MM.1S (cell line): ENCODE results near the gene NCKAP5.
A peak's percentile ranks its signal among the peaks of the same experiment; 100 is the strongest.

ENCODE experiments used
- DNase-seq: peaks from one replicate; pipeline ENCODE4 v3.0.0-alpha.2; 2015
- H2AFZ ChIP-seq: fragments of 300-600 bp; sonication (generic); 2 replicates; pipeline ENCODE4 v1.6.0; 2016; ENCODE audit warnings: antibody characterized with exemption, low read length
- H3F3A ChIP-seq: fragments of 300-600 bp; sonication (generic); 2 replicates; pipeline ENCODE4 v1.6.1; 2016; ENCODE audit warnings: mild to moderate bottlenecking, antibody characterized with exemption, low read length, moderate library complexity, mixed read lengths; ENCODE audit not compliant: insufficient read depth
- H3K27ac ChIP-seq: fragments of 300-600 bp; sonication (generic); 2 replicates; pipeline ENCODE4 v1.5.1; 2016; ENCODE audit warnings: mild to moderate bottlenecking, low read length
- H3K27me3 ChIP-seq: fragments of 300-600 bp; sonication (generic); replicated peaks from 2 replicates; pipeline ENCODE4 v1.6.0; 2016; ENCODE audit warnings: low read length; ENCODE audit not compliant: insufficient read depth
- H3K36me3 ChIP-seq: fragments of 300-600 bp; sonication (generic); replicated peaks from 2 replicates; pipeline ENCODE4 v1.6.1; 2016; ENCODE audit warnings: mild to moderate bottlenecking, low read length, mixed read lengths; ENCODE audit not compliant: insufficient read depth
- H3K4me1 ChIP-seq: fragments of 300-600 bp; sonication (generic); 2 replicates; pipeline ENCODE4 v1.6.1; 2016; ENCODE audit warnings: low read length, mixed read lengths
- H3K4me2 ChIP-seq: fragments of 300-600 bp; sonication (generic); 2 replicates; pipeline ENCODE4 v1.6.0; 2016; ENCODE audit warnings: low read depth, low read length
- H3K4me3 ChIP-seq: fragments of 300-600 bp; sonication (generic); 2 replicates; pipeline ENCODE4 v1.5.1; 2016; ENCODE audit warnings: low read length, mixed read lengths
- H3K79me2 ChIP-seq: fragments of 300-600 bp; sonication (generic); 2 replicates; pipeline ENCODE4 v1.6.1; 2016; ENCODE audit warnings: mixed run types, low read length, mixed read lengths
- H3K9ac ChIP-seq: fragments of 300-600 bp; sonication (generic); 2 replicates; pipeline ENCODE4 v1.6.1; 2016; ENCODE audit warnings: low read length, mixed read lengths
- H3K9me2 ChIP-seq: fragments of 300-600 bp; sonication (generic); replicated peaks from 2 replicates; pipeline ENCODE4 v1.6.1; 2016; ENCODE audit warnings: mild to moderate bottlenecking, low read length, mixed read lengths; ENCODE audit not compliant: insufficient read depth
- H3K9me3 ChIP-seq: fragments of 300-600 bp; sonication (generic); replicated peaks from 2 replicates; pipeline ENCODE4 v1.6.1; 2016; ENCODE audit warnings: mild to moderate bottlenecking, low read length, mixed read lengths; ENCODE audit not compliant: insufficient read depth
- H4K20me1 ChIP-seq: fragments of 300-600 bp; sonication (generic); 2 replicates; pipeline ENCODE4 v1.6.1; 2016; ENCODE audit warnings: mild to moderate bottlenecking, low read length, moderate library complexity, mixed read lengths; ENCODE audit not compliant: insufficient read depth
- EZH2 ChIP-seq: fragments of 300-600 bp; sonication (generic); optimal IDR thresholded peaks from 2 replicates; pipeline ENCODE3; 2017; ENCODE audit warnings: low read depth, mild to moderate bottlenecking, antibody characterized with exemption, low read length, mixed read lengths
- EZH2phosphoT487 ChIP-seq: fragments of 300-600 bp; sonication (generic); IDR thresholded peaks from 2 replicates; pipeline ENCODE4 v1.6.1; 2018; ENCODE audit warnings: antibody characterized with exemption, low read length
- TF ChIP-seq, protein P1 (sequence below): fragments of 300-600 bp; sonication (generic); IDR thresholded peaks from 2 replicates; pipeline ENCODE4 v1.5.1; 2016; ENCODE audit warnings: antibody characterized with exemption, low read length, mixed read lengths

The NCKAP5 gene

DNA sequence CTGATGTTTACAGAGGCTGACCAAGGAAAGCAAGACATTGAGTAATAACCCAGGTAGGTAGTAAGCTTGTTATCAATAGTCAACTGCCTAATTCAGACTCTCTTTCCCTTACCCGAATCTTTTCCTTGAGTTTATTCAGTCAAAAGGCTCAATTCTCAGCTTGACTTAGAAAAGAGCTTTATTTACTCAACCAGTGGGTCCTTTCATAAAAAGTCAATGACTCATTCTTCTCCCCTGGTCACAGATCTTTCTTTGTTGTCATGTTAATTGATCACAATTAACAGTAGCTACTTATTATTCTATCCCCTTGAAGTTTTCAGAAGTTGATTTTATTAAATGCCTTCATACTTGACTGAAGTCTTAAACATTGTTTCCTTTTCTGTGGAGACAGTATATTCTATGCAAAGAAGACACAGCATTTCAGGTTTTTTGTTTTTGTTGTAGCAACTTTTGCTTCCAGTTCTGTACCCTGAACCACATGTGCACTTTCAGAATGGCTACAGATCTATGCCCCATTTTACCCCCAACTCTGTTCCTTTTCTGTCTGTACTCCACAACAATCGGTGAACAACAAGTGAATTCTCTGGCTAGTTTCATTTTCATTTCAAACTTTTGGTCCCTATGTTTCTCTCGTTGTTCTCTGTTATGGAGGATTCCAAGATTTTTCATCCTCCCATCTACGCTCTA, 428.3 kb downstream of the NCKAP5 start:
- H3K9me3 ChIP-seq = no peaks in the 10 kb centered on the region
- H3K27ac ChIP-seq = peak overlapping the region; percentile 21; the same call in 1 of the 2 replicates

GRCh38 chr2:133138693-133139092, 429.6 kb downstream of the NCKAP5 start:
- Histone ChIP-seq H3K9ac (no peak overlapping the region), H3K9me3 (no peaks in the 10 kb centered on the region), H3K9me2 (no peaks in the 10 kb centered on the region), H3K4me3 (no peak overlapping the region), H3K36me3 (no peaks in the 10 kb centered on the region), H2AFZ (no peak overlapping the region), H3F3A (no peaks in the 10 kb centered on the region), H4K20me1 (no peaks in the 10 kb centered on the region), H3K27ac (no peak overlapping the region), H3K79me2 (no peaks in the 10 kb centered on the region), H3K4me2 (no peak overlapping the region), H3K4me1 (no peaks in the 10 kb centered on the region; the same call in 1 of the 2 replicates), H3K27me3 (no peaks in the 10 kb centered on the region)
- DNase-seq = no peak
- TF ChIP-seq EZH2 (no peak), EZH2phosphoT487 (no peak)
- TF ChIP-seq, protein P1, sequence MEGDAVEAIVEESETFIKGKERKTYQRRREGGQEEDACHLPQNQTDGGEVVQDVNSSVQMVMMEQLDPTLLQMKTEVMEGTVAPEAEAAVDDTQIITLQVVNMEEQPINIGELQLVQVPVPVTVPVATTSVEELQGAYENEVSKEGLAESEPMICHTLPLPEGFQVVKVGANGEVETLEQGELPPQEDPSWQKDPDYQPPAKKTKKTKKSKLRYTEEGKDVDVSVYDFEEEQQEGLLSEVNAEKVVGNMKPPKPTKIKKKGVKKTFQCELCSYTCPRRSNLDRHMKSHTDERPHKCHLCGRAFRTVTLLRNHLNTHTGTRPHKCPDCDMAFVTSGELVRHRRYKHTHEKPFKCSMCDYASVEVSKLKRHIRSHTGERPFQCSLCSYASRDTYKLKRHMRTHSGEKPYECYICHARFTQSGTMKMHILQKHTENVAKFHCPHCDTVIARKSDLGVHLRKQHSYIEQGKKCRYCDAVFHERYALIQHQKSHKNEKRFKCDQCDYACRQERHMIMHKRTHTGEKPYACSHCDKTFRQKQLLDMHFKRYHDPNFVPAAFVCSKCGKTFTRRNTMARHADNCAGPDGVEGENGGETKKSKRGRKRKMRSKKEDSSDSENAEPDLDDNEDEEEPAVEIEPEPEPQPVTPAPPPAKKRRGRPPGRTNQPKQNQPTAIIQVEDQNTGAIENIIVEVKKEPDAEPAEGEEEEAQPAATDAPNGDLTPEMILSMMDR = no peak

More for the DNA sequence above, 428.3 kb downstream of the NCKAP5 start:
- no peaks in the 10 kb centered on the region for H3F3A ChIP-seq
- H3K79me2 ChIP-seq = no peaks in the 10 kb centered on the region
- peak overlapping the region; percentile 23 for H3K4me3 ChIP-seq
- no peaks in the 10 kb centered on the region for H3K36me3 ChIP-seq
- no peaks in the 10 kb centered on the region for H4K20me1 ChIP-seq
- H3K9me2 ChIP-seq = no peaks in the 10 kb centered on the region
- peak overlapping the region; percentile 55 for H2AFZ ChIP-seq
- H3K27me3 ChIP-seq = no peaks in the 10 kb centered on the region
- H3K4me2 ChIP-seq = peak overlapping the region; percentile 36
- H3K9ac ChIP-seq = no peak overlapping the region; the same call in 1 of the 2 replicates
- TF ChIP-seq EZH2 (no peak), EZH2phosphoT487 (no peak)
- TF ChIP-seq, protein P1 = no peak
- peak; percentile 44 for DNase-seq
- H3K4me1 ChIP-seq = no peaks in the 10 kb centered on the region; the same call in 1 of the 2 replicates

DNA sequence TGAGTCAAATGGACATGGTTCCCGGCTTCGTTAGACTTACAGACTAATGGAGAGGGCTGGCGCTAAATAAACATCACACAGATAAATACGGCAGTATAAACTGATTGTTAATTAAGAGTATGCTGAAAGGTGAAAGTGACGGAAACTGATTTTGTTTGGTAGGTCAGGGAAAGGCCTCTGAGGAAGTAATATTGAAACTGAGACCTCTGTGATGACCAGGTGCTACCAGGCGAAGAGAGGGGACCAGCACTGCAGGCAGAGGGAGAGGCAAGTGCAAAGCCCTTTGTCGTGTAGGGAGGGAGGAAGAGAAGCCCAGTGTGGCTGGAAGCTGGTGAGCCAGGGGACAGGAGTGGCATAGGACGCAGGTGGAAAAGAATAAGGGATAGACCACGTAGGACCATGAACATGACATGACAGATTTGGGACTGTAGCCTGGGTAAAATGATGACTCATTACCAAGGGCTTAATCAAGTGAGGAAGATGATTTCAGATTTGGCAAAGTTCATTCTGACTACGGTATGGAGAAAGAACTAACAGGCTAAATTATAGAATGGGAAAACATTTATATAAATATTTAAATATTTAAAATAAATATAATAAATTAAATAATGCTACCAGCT, 433.1 kb downstream of the NCKAP5 start:
- H2AFZ ChIP-seq = no peak overlapping the region
- no peaks in the 10 kb centered on the region for H3K9me2 ChIP-seq
- H3K79me2 ChIP-seq = no peaks in the 10 kb centered on the region
- no peak overlapping the region for H3K4me2 ChIP-seq
- no peaks in the 10 kb centered on the region for H4K20me1 ChIP-seq
- H3K27me3 ChIP-seq = no peaks in the 10 kb centered on the region
- no peaks in the 10 kb centered on the region for H3K9me3 ChIP-seq
- H3K36me3 ChIP-seq = no peaks in the 10 kb centered on the region
- TF ChIP-seq EZH2phosphoT487 (no peak), EZH2 (no peak)
- TF ChIP-seq, protein P1 = no peak
- H3K27ac ChIP-seq = no peak overlapping the region
- H3K9ac ChIP-seq = no peak overlapping the region
- no peak overlapping the region for H3K4me3 ChIP-seq
- no peaks in the 10 kb centered on the region; the same call in 1 of the 2 replicates for H3K4me1 ChIP-seq
- H3F3A ChIP-seq = no peaks in the 10 kb centered on the region
- DNase-seq = no peak
